OCI-LY3 (cell line): ENCODE results near the gene PLPP3.

ENCODE experiments used
- EZH2phosphoT487 ChIP-seq: fragments of 200-600 bp; shearing (Covaris generic); IDR thresholded peaks from 2 replicates; pipeline ENCODE4 v1.6.1; 2018; ENCODE audit warnings: antibody characterized with exemption, mixed run types, low read depth
- TF ChIP-seq, protein P1 (sequence below): fragments of 200-600, 300-600 bp; sonication (generic); IDR thresholded peaks from 2 replicates; pipeline ENCODE4 v1.5.1; 2014; ENCODE audit warnings: antibody characterized with exemption, low read length, low read depth

- TF ChIP-seq, protein P1, sequence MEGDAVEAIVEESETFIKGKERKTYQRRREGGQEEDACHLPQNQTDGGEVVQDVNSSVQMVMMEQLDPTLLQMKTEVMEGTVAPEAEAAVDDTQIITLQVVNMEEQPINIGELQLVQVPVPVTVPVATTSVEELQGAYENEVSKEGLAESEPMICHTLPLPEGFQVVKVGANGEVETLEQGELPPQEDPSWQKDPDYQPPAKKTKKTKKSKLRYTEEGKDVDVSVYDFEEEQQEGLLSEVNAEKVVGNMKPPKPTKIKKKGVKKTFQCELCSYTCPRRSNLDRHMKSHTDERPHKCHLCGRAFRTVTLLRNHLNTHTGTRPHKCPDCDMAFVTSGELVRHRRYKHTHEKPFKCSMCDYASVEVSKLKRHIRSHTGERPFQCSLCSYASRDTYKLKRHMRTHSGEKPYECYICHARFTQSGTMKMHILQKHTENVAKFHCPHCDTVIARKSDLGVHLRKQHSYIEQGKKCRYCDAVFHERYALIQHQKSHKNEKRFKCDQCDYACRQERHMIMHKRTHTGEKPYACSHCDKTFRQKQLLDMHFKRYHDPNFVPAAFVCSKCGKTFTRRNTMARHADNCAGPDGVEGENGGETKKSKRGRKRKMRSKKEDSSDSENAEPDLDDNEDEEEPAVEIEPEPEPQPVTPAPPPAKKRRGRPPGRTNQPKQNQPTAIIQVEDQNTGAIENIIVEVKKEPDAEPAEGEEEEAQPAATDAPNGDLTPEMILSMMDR = no peak
- no peak for TF ChIP-seq EZH2phosphoT487
Observed at GRCh38 chr1:56533621-56534020, 45.7 kb downstream of the PLPP3 start.
